ENCODE measurements around the gene CENPO.
A peak's percentile ranks its signal among the peaks of the same experiment; 100 is the strongest.
"Not testable (repeated sequence)": the region's sequence is repeated elsewhere in the genome, so short reads cannot be mapped to it uniquely, and the experiment has no call there.

Gene CENPO

DNA sequence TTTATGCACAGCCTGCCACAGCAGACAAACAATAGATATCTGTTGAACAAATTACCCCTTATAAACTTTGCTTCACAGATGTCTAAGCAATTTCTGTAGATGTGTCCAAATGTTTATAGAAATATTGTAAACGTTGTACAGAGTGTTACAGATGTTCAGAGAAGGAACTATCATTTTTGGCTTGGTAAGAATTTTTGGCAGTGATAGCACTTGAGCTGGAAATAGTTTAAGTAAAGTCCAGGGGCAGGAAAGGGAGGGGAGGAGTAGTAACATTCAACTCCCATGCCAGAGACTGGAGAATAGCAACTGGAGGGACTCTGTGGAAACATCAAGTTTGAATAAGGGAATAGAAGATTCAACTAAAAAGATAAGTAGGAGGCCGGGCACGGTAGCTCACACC, 4.4 kb upstream of the CENPO start:
- no peak for DNase-seq (ENCODE audit: low spot score)

DNA sequence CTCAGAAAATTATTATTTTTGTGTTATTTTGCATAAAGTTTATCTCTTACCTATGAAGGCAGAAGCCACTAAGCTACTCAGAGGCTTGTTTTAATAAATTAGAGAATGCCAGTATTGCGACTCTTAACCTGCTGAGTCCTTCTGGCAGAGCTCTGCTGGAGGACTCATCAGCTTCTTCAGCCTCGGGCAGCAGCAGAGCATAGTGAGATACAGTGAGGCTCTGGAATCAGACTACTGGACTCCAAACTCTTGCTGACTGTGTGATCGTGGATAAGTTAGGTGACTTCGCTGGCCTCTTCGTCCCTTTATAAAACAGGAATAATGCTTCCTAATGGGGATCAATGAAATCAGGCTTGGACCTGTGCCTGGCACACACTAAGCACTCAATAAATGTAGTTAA, 1.8 kb upstream of the CENPO start:
- DNase-seq (ENCODE audit: low spot score) = no peak

DNA sequence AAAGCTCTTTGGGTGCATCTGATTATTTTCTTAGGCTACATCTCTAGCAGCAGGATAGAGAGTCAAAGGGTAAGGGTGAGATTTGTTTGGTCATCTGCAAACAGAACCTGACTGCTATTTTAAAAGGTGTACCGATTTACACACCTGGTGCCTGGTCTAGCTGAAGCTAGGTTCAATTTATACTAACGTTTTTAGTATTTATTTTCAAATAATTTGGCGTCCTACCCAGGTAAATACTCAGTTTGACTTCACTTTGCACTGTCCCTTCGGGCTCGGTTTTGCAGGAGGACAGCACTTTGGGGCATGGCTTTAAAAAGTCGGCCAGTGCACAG, 717 bp upstream of the CENPO start:
- DNase-seq (ENCODE audit: low spot score) = no peak

DNA sequence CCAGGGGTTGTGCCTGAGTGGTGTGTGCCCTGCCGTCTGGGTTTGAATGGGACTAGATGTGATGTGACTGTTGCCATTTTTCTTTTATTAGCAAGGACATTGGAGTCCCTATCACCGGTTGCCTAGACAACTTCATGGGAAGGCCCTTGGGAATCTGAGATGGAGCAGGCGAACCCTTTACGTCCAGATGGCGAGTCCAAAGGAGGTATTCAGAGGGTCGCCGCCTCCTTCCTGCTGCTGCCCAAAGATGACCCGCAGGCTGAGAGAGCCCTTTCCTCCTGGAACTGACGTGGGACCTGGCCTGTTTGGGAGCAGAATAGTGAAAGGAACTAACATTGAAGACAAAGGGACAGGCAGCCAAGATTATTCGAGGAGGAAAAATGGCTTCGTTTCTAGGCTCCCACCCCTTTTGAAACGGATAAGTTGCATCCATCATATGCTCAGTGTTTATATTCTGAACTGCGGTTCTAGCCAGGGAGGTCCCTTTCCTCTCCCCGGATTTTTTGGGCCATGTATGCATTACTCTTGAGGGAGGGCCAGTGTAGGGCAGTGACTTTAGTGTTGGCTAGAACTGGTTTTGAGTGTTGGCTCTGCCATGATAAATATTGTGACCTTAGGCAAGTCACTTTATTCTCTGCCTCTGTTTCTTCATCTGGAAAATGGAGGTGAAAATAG, 673 bp downstream of the CENPO start:
- peak; percentile 46 for DNase-seq (ENCODE audit: low spot score)

DNA sequence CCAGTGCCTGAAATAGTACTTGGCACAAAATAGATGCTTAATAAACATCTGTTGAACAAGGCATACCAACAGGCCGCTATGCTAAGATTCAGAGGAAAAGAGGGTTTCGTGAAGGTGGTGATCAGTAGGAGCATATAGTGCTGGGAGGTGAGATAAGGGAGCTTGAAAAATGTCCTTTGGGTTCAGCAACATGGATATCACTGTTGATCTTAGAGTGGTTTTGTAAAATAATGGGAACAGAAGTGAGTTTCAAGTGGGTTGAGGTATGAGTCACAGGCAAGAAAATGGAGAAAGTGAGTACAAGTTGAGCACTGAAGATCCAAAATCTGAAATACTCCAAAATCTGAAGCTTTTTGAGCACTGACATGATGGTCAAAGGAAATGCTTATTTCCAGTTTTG, 4.4 kb downstream of the CENPO start:
- no peak for DNase-seq (ENCODE audit: low spot score)

DNA sequence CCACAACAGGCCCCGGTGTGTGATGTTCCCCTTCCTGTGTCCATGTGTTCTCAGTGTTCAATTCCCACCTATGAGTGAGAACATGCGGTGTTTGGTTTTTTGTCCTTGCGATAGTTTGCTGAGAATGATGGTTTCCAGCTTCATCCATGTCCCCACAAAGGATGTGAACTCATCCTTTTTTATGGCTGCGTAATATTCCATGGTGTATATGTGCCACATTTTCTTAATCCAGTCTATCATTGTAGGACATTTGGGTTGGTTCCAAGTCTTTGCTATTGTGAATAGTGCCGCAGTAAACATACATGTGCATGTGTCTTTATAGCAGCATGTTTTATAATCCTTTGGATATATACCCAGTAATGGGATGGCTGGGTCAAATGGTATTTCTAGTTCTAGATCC, 7.3 kb downstream of the CENPO start:
- DNase-seq (ENCODE audit: low spot score) = not testable (repeated sequence)

DNA sequence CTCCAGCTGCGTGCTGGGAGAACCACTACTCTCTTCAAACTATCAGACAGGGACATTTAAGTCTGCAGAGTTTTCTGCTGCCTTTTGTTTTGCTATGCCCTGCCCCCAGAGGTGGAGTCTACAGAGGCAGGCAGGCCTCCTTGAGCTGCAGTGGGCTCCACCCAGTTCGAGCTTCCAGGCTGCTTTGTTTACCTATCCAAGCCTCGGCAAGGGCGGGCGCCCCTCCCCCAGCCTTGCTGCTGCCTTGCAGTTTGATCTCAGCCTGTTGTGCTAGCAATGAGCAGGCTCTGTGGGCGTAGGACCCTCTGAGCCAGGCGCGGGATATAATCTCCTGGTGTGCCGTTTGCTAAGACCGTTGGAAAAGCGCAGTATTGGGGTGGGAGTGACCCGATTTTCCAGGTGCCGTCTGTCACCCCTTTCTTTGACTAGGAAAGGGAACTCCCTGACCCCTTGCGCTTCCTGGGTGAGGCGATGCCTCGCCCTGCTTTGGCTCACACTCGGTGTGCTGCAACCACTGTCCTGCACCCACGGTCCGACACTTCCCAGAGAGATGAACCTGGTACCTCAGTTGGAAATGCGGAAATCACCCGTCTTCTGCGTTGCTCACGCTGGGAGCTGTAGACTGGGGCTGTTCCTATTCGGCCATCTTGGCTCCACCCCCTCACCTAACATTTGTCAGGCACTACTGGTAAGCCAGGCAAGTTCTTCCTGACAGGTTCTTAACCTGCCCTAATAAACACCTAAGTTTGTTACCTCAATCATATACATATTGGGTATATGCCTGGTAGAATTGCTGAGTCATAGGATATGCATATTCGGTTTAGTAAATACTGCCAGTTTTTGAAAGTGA, 12.8 kb downstream of the CENPO start:
- DNase-seq (ENCODE audit: low spot score) = not testable (repeated sequence)

DNA sequence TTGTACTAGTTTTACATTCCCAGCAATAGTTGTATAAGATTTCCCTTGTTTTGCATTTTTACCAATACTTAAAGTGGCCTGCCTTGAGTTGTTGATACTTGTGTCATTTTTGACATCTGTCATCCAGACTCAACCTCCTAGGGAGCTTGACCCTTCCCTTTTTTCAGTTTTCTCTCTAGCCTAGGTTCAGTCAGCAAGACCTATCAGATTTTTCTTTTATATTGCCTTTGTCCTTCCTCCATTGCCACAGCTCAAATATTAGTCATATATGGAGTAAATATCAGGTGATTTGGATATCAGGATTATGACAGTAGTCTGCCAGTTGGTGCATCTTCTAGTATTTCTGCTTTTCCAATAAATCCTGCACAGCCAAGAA, 13.4 kb downstream of the CENPO start:
- no peak for DNase-seq (ENCODE audit: low spot score)

DNA sequence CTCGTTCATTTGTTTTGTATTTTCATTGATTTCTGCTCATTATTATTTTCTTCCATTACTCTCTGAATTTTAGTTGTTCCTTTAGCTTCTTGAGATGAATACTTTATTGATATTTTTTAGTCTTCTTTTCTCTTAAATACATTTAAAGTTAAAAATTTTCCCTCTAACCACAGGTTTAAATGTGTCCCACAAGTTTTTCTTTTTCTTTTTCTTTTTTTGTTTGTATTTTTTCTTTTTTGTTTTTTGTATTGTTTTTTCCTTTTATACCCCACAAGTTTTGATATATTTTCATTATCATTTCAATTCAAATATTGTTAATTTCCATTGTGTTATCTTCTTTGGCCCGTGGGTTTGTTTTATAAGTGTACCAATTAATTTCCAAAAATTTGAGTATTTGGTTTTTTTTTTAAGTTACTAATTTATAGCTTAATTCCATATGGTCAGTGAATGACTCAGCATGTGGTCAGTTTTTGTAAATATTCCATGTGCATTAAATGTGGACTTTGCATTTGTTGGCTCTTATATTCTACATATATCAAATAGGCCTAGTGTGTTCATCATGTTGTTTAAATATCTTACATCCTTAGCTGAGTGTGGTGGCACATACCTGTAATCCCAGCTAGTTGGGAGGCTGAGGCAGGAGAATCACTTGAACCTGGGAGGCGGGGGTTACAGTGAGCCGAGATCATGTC, 16.2 kb downstream of the CENPO start:
- DNase-seq (ENCODE audit: low spot score) = no peak

DNA sequence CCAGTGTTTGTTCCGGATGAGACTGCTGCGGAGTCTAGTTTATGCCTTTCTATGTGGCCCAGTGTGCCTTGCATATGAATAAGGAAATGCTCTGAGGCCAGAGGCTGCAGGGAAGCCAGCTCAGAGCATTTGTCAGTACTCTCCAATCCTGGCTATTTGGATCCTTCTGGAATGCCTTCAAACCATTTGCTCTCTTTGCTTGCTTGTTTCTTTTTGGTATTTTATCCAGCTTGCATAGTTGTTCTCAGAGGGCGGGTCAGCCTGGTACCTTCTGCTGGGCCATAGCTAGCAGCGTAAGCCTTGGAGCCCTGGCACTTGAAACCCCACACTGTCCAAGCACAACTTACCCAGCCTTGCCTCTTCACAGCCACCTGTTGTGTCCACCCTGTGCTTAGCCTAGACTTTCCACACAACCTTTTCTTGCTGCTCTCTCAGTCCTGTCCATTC, 20.5 kb downstream of the CENPO start:
- no peak for DNase-seq (ENCODE audit: low spot score)

DNA sequence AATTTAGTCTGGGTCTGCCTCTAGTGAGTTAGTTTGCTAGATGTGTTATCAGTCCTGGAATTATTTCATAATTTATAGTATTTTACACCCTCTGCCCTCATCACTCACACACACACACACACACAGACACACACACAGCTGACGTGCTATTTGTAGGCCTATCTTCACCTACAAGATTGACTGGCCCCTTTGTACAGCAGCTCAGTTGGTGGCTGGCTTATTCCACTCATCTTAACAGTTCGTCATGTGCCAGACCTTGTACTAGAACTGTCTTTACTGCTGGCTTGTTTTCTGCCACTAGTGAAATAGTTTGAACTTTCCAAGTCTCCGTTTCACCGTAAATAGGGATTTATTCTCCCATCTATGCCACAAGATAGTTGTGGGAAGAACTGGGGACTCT, 21.3 kb downstream of the CENPO start:
- DNase-seq (ENCODE audit: low spot score) = no peak

DNA sequence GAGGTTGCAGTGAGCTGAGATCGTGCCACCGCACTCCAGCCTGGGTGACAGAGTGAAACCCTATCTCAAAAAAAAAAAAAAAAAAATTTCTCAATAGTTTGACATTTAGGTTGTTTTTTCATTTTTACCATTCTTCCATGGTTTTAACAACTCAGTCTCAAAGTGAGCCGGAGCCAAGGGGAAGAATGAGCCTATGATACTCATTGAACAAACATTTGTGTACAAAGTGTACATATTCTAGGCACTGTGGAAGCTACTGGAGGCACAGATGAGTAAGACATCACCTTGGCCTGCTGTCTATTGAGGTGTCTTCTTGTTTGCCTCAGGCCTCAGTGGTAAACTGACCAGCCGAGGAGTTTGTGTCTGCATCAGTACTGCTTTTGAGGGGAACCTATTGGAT, 21.9 kb downstream of the CENPO start:
- DNase-seq (ENCODE audit: low spot score) = no peak

DNA sequence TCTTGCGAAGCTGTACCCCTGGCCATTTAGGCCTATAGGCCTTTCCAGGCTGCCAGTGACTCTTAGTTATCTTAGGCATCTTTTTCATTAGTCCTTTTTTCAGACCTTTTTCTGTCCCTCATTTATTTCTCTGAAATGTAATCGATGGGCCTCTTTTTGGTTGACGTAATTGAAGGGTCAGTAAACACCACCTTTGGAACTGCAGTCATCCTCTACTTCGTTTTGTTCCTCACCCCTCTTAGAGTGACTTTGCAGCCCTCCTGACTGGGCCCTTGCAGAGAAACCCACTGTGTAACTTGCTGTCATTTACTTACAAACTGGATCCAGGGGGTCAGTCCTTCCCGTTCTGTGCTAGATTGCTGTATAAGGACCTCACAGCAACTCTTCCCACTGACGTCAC, 23.2 kb downstream of the CENPO start:
- DNase-seq (ENCODE audit: low spot score) = no peak

DNA sequence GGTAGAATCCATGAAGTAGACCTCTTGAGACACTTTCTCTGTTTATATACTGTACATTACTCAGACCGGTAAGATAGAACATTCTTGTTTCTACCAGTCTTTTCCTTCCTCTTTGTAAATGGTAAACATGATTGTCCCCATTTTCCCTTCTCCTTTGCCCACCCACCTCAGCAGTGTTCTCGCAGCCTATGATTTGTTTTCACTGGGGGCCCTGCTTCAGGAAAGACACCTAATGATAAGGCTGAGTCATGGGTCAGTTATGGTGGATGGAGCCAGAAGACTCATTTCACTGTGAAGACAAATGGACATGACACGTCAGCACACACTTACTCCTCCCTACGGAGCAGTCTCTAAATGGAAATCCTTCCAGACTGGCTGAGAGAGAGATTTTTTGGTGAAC, 23.7 kb downstream of the CENPO start:
- DNase-seq (ENCODE audit: low spot score) = peak; percentile 25

DNA sequence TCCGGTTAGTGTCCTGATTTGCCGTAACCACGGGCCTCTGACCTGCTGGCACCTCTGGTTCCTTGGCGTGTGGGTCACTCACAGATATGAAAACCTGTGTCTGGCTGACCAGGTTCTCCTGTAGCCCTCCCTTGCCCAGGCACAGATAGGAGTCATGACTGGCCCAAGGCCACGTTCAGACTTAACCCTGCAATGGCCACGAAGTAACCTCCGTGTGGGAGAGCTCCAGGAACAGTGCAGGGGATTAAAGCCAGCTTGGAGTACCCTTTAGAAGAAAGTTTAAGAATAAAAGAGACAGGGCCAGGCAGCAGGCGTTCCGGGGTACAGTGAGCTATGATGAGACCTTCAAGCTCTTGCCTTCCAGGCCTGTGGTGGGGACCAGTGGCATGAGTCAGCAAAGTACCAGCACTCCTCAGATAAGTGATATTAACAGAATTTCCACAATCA, 25.5 kb downstream of the CENPO start:
- no peak for DNase-seq (ENCODE audit: low spot score)

DNA sequence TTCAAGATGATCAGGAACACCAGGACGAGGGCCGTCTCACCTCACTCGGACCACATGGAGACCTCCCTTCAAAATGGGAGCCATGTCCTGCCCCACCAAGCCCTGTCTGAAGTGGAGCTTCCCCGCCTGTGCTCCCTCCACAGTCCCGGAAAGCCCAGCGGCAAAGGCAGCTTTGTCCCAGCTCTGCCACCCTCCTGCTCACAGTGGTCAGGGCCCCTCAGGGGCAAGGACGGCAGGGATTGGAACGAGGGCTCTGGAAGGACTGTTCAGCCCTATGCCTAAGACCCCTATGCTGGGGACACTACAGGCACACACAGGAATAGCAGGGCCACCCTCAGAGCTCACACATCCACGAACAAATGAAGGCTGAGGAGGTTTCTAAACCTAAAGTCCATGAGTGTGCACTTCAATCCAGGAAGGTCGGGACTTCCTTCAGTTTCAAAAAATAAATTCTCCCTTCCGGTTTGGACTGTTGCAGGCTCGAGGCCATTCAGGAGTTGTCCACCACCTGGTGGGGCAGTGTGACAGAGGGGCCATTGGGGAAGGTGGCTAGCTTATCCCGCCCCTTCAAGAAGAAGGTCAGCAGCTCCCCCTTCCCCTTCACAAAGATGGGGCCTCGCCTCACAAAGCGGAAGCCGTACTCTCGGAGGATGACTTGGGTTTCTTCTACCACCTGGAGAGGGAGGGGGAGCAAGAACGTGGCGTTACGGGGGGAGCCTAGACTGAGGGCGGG, 26.4 kb downstream of the CENPO start:
- no peak for DNase-seq (ENCODE audit: low spot score)

DNA sequence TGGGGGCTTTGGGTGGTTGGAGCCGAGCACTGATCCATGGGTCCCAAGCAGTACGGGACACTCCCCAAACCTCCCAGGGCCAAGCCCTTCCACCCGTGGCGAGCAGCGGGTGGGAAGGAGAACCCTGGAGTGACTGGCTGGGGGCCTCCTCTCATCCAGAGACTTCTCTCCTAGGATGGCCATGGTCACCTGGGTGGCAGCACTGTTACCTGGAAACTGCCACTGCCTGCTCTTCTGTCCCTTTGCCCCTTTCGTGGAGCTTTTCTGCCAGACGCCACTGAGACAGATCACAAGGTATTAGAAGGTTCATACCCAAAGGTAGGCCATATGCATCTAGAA, 26.9 kb downstream of the CENPO start:
- DNase-seq (ENCODE audit: low spot score) = no peak

DNA sequence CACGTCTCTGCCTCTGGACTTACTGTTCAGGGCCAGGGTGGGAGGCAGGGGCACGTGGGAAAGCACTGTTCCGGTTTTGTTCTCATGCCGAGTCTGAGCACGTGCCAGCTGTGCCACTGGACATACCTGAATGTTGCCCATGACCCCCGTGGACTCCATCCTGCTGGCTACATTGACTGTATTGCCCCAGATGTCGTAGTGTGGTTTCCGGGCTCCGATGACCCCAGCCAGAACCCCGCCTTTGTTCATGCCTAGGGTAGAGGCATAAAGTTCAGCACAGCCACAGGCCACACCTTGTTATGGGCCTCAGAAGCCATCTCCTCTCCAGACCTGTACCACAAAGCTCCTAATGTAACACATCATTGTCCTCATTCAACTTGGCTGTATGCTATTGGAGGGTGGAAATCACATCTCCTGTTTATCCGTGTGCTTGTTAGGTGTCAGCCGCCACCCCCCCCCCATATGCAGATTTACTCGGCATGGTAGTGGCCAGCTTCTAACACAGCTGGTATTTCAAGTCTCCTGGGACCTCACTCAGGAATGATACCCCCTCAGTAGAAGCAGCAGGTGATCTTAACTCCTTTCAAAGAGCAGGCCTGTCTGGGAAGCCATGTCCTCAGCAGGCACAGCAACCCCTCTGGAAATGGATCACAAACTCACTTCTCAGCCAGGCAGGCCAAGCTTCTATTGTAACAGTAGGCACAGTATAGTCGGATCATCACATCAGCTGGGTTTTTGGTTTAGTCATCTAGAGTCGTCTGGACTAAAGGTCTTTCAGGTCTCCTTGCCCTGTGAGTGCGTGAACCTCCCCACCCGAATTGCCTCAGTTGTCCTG, 27.6 kb downstream of the CENPO start:
- no peak for DNase-seq (ENCODE audit: low spot score)

DNA sequence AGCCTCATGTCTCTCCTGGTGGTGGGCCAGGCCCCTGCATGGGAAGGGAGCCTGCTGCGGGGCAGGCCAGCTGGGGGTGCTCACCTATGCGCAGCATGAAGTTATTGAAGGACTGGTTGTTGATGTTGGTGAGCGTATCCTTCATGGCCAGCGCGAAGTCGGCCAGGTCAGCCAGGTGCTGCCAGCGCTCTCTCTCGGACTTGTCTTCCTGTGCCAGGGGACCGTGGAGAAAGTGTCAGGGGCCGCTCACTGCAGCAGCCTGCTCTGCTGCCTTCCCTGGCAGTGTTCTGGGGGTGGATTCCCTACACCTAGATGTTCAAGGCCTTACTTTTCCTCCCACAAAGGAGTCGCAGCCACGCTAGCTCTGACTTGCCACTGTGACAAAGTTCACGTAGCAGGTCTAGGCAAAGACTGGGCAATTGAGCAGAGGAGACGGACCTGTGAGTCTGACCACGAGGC, 28.2 kb downstream of the CENPO start:
- no peak for DNase-seq (ENCODE audit: low spot score)

DNA sequence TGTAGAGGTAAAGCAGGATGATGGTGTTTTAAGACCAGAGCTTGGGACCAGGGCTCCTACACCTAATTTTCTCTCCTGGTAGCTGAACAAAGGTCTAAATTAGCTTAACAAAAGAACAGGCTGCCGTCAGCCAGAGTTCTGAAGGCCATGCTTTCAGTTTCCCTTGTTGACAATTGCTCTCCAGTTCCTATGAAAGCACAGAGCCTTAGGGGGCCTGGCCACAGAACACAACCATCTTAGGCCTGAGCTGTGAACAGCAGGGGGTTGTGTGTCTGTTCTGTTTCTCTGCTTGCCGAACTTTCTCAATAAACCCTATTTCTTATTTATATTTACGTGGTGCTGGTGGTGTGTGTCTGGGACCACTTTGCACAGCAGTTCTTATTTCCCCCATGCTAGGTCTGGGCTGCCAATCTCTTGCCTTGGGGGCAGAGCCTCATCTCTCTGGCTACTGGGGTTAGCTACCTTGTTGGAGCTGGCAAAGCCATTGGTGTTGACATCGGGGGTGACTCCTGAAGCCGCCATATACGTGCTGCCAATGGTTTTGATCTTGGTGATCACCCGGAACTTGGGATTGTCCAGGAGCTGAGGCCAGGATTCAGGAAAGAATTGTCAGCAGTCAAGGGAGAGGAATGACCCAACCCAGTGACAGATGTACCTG, 29.0 kb downstream of the CENPO start:
- DNase-seq (ENCODE audit: low spot score) = no peak

DNA sequence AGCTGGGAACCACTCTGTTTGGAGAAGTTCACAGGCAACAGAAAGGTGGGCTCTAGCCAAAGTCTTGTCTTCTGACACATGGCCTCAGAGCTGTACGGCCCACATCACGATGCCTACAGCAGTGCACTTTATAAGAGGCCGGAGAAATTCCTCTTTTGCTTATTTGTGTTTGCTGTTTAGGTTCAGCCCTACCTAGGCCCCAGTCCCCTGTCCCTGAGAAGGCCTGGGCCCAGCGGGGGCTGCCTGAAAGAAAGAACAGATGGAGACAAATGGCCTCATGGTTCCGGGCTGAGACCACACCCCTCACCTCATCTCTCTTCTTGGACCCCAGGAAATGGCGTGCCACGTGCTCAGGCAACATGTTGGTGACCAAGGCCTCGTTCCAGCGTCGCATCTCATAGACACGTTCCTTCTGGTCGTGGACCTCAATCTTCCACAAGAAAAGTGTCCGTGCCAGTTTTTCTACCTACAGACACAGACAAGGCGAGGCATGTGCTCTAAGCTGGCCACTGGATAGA, 30.9 kb downstream of the CENPO start:
- DNase-seq (ENCODE audit: low spot score) = no peak

Data from kidney tubule cell (primary cell).